Germinal center (tissue), 1 donor: Measurements from ENCODE around the gene PCNA.

Experiments used
- DNase-seq: peaks from one replicate; pipeline ENCODE4 v3.0.0; 2012; ENCODE audit warnings: mixed read lengths, low spot score

Gene PCNA

GRCh38 chr20:5119435-5120184 lies at the start of gene PCNA:
PCNA (minus strand) TSS chr20:5119958; CDS start chr20:5119798, 160 bp downstream.
- peak; percentile 97 for DNase-seq

GRCh38 chr20:5168651-5169396 lies 49.1 kb upstream of the PCNA start:
- DNase-seq: peak; percentile 52

DNA sequence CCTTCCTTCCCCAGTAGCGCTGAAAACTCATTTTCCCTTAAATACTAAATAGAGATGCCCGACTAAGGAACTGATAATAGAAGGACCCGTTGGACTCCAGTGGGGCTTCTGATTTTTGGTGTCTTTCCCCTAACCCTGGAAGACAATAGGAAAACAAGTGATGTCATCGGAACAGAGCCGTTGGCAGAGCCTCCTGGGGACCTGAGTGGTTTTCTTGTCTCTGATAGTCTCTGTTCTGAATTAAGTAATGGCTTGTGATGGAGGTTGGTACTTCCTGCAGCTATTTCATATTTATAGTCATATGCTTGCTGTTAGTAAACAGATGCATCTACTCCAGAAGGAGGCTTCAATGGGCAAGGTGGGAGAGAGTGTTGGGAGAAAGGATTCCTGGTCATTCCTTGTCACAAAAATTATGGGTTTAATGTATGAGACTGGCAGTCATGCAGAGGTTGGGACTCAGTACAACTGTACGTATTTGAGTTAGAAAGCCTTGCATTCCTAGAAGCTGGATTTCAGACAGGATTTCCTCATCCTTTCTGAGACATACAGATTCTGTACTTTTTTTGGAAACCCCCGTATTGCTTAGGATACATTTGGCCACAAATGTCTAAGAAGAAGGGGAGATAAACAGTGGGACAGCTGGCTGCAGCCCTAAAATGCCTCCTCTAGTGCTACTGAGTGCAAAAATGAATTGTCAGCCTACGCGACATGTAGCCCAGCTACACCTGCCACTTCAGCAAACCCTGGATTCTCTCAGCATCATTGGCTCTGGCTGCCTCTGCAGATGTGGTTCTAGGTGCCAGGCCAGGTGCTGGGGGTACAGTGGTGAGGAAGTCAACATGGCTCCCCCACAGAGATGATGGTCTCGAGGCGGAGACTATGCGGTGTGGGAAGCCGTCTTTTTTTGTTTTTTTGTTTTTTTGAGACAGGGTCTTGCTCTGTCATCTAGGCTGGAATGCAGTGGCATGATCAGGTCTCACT lies 45.2 kb upstream of the PCNA start:
- DNase-seq: no peak

- no peak for DNase-seq
These were observed 41.9 kb upstream of the PCNA start for GRCh38 chr20:5161536-5162164.

- DNase-seq: no peak
These were observed 41.1 kb upstream of the PCNA start for GRCh38 chr20:5160882-5161281.

DNA sequence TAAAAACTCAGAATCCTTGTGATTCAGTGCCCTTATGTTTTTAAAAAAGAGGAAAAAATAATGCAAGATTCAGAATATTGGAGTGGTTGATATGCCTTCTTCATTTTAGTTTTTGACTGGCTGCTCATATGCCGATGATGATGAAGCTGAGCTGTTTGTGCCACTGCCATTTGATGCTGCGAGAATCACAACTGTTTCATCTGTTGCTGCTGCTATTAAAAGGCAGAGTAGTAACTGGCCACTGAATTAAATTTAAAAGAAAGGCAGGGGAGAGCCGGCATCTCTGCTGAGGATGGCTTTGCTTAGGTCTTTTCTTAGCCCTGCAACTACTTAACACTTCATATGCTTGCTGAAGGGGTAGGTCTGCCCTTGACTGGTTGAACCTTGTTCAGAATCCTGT lies 40.2 kb upstream of the PCNA start:
- DNase-seq: no peak

- DNase-seq: no peak
These were observed 37.1 kb upstream of the PCNA start for GRCh38 chr20:5156675-5157448.

DNA sequence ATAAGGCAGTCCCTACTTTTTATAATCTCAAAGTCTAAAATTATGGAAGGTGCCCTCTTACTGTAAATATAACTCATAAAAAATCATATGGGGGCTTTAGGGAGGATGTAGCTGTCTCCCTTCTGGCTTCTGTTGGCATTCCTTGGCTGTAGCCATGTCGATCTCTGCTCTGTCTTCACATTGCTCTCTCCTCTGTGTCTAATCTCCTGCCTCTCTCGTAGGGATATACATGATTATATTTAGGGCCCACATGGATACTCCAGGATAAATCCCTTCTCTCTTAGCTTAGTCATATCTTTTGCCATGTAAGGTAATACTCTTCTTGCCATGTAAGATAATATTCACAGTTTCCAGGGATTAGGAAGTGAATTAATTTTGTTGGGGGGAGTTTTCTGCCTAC lies 35.6 kb upstream of the PCNA start:
- no peak for DNase-seq

DNA sequence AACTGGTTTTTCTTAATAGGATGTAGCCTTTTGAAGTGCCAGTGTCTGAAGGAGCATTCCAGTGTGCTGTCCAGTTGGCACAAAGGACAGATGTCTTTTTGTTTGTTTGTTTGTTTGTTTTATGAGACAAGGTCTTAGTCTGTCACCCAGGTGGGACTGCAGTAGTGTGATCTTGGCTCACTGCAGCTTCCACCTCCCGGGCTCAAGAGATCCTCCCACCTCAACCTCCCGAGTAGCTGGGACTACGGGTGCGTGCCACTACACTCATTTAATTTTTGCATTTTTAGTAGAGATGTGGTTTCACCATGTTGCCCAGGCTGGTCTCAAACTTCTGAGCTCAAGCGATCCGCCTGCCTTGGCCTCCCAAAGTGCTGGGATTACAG lies 34.8 kb upstream of the PCNA start:
- no peak for DNase-seq

DNA sequence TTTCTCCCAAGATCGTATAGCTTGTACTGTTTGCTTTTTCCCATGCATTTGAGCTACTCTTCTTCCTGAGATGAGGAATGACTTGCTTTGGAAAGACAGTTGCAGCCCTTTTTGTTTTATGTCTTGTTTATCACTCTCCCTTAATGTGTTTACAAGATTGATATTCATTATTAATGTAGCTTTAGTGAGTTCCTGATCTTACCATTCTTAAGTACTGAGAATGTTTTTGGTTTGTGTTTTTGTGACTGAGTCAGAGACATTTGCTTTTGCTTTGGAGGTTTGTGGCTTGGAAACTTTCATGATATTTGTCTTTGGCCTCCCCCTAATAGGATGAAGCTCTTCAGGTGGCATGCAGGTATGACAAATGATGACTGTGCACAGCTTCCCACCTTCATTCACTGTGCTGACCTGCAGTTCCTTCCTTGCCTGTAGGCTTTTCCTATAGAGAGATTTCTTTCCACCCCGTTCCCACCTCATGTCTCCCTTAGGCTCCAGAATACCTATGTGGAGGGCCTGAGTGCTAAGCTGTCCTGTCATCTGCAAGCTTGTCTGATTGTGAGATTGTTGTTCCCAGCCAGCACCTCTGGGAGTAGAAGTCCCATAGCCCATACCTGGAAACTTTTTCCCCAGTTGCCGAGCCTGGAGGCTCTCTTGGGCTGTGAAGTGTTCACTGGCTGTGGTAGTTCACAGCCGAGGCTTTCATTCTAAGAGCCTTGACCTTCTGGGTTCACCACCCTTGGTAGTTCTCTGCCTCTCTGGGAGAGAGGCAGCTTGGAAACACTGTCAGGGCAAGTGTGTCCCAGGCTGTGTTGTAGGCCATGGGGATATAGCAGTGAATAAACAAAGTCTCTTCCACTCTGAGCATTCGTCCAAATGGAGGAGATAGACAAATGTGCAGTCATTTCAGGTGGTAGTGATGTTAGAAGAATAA lies 34.1 kb upstream of the PCNA start:
- no peak for DNase-seq

DNA sequence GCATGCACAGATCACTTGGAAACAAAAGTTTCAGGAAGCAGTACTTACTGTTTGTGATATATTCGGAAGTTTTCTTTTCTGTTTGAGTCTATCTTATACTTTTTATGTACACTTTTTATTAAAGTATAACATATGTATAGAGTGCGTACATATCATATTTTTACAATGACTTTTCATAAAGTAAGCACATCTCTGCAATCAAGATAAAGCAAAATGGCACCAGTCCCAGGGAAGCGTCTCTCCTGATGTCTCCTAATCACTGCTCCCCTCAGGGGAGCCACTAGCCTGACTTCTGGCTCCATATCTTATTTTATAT lies 33.4 kb upstream of the PCNA start:
- no peak for DNase-seq

DNA sequence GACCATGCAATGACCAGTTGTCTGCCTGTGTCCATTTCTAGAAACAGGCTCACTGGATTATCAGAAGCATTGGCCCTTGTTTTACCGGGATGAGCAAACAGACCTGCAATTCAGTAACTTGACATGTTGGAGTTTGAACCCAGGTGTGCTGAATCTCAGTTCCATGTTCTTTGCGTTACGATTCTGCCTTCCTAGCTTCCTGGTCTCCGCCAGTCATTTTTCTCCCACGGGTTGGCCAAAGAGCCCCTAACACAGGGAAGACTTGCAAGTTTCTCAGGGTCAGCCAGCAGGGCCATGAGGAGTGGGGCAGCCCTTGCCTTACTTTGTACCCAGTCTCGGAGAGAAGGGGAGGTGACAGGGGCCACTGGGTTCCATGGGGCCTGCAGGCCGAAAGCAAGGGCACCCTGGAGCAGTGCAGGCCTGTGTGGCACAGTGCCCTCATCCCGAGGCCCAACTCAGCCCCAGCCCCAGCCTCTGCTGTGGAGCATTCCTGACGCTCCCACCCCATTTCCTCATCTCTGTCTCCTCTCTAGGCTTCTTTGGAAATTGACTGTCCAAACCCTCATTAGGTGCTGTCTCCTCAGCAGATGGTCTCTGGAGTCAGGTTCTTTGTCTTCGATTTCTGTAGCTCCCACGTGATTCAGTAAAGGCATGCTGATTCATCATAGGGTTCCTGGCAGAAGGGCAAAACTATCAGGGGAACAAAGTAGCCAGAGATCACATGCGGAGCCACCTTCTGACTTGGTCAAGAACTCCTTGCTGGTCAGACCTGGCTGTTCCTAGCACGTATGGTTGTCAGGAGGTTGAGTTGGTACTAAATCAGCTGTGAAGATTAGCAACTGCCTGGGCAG lies 30.7 kb upstream of the PCNA start:
- no peak for DNase-seq

DNA sequence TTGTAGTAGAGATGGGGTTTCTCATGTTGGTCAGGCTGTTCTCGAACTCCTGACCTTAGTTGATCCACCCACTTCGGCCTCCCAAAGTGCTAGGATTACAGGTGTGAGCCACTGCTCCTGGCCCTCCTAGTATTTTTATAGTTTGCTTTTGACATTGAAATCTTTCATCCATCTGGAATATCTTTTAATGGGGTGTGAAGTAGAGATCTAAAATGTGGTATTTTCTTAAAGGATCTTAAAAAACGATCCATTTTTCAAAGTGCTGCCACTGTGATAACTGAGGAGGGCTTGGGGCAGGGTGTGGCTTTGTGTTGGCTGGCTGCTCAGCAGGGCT lies 30.1 kb upstream of the PCNA start:
- no peak for DNase-seq

GRCh38 chr20:5148581-5148980 lies 28.8 kb upstream of the PCNA start:
- no peak for DNase-seq

GRCh38 chr20:5146871-5147592 lies 27.3 kb upstream of the PCNA start:
- DNase-seq: no peak

GRCh38 chr20:5146099-5146668 lies 26.4 kb upstream of the PCNA start:
- no peak for DNase-seq

- DNase-seq: no peak
These were observed 25.8 kb upstream of the PCNA start for GRCh38 chr20:5145365-5146098.

DNA sequence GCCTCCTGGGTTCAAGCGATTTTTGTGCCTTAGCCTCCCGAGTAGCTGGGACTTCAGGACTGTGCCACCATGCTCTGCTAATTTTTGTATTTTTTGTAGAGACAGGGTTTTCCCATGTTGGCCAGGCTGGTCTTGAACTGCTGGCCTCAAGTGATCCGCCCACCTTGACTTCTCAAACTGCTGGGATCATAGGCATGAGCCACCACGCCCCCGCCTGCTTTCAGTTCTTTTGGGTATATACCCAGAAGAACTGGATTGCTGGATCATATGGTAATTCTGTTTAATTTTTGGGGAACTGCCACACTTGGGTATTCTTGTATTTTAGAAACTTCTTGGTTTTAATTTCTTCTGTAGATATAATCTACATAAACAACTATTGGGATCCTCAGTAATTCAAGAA lies 24.1 kb upstream of the PCNA start:
- DNase-seq: no peak
